ENCODE data around the gene PGAP3. TPM values are rescaled to one million over a fixed set of nuclear protein-coding genes. Genes with fewer than 3 reads are reported as not detected.
"Not testable (repeated sequence)": the region's sequence is repeated elsewhere in the genome, so short reads cannot be mapped to it uniquely, and the experiment has no call there.

PGAP3 gene
- total RNA-seq, 1 donor from 2014 or later: 17.1 TPM

GRCh38 chr17:39716073-39716818, 28.4 kb upstream of the PGAP3 start:
- no peak for DNase-seq (ENCODE audit: low read depth)

DNA sequence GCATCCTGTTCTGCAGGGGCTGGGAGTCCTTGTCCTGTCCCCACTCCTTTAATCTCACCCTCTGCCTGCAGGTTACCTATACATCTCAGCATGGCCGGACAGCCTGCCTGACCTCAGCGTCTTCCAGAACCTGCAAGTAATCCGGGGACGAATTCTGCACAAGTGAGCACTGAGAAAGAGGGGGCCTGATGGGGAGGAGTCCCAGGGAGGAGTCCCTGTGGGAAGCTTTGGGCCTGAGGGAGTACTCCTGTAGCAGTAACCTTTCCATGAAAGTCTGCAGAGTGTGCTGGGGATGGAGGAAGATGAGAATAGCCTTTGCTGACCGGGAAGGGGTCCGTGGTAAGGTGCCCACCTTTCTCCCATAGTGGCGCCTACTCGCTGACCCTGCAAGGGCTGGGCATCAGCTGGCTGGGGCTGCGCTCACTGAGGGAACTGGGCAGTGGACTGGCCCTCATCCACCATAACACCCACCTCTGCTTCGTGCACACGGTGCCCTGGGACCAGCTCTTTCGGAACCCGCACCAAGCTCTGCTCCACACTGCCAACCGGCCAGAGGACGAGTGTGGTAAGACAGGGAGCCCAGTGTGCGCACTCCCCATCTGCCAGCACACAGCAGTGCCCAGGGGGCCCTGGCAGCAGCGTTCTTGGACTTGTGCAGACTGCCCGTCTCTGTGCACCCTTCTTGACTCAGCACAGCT, 27.7 kb upstream of the PGAP3 start:
- no peak for DNase-seq (ENCODE audit: low read depth)

DNA sequence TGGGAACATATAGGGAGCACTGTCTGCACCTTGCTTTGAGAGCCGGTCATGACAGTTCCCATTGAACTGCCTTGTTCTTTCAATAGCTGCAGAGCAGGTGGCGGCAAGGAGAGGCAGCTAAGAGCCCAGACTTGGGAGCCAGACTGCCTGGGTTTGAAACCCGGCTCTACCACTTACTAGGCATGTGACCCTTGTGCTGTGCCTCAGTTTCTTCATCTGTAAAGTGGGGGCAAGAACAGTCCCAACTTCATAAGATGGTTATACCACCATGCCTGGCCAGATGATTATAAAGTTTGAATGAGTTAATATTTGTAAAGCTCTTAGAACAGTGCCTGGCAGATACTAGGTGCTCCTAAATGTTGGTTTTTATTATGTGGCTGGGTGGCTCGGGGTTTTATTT, 26.4 kb upstream of the PGAP3 start:
- DNase-seq (ENCODE audit: low read depth): no peak

DNA sequence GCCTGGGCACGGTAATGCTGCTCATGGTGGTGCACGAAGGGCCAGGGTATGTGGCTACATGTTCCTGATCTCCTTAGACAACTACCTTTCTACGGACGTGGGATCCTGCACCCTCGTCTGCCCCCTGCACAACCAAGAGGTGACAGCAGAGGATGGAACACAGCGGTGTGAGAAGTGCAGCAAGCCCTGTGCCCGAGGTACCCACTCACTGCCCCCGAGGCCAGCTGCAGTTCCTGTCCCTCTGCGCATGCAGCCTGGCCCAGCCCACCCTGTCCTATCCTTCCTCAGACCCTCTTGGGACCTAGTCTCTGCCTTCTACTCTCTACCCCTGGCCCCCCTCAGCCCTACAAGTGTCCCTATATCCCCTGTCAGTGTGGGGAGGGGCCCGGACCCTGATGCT, 24.0 kb upstream of the PGAP3 start:
- DNase-seq (ENCODE audit: low read depth): no peak

GRCh38 chr17:39711071-39711470, 23.2 kb upstream of the PGAP3 start:
- DNase-seq (ENCODE audit: low read depth): not testable (repeated sequence)

DNA sequence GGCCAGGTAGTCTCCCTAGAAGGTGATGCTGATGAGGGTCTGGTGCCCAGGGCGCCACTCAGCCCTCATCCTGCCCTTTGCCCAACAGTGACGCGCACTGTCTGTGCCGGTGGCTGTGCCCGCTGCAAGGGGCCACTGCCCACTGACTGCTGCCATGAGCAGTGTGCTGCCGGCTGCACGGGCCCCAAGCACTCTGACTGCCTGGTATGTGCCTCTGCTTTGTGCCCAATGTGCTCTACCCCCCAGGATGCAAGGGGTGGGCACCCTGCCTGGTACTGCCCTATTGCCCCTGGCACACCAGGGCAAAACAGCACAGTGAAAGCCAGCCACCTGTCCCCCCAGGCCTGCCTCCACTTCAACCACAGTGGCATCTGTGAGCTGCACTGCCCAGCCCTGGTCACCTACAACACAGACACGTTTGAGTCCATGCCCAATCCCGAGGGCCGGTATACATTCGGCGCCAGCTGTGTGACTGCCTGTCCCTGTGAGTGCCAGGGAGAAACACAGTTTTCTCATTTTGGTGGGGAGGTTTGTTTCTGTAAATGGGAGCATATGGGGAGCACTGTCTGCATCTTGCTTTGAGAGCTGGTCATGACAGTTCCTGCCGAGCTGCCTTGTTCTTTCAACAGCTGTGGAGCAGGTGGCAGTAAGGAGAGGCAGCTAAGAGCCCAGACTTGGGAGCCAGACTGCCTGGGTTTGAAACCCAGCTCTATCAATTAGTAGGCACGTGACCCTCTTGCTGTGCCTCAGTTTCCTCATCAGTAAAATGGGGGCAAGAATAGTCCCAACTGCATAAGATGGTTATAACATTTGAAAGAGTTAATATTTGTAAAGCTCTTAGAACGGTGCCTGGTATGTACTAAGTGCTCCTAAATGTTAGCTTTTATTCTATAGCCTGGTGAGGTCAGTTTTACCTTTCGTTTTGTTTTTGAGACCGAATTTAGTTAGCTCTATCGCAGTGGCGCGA, 22.4 kb upstream of the PGAP3 start:
- DNase-seq (ENCODE audit: low read depth): peak; percentile 71

DNA sequence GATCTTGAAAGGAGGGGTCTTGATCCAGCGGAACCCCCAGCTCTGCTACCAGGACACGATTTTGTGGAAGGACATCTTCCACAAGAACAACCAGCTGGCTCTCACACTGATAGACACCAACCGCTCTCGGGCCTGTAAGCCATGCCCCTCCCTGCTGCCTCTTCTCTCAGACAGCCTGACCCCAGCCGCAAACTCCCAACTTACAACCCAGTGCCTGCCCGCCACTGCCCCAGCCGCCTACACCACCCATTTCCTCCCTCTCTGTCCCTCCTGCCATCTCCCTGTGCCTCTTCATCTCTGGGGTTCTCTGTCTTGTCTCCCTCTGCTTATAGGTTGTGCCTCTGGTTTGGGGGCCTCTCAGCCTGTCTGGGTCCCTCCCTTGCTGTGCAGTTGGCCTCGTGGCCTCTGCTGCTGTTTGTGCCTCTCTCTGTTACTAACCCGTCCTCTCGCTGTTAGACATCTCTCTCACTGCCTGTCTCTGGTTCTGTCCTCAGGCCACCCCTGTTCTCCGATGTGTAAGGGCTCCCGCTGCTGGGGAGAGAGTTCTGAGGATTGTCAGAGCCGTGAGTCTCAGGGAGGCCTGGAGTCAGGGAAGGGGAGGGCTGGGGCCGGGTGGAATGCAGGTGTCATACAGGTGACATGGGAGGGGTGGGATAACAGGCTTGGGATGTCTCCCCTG, 21.6 kb upstream of the PGAP3 start:
- DNase-seq (ENCODE audit: low read depth): no peak

GRCh38 chr17:39706921-39707337, 19.1 kb upstream of the PGAP3 start:
- DNase-seq (ENCODE audit: low read depth): no peak

- DNase-seq (ENCODE audit: low read depth): no peak
These were observed 18.5 kb upstream of the PGAP3 start for GRCh38 chr17:39706383-39706782.

DNA sequence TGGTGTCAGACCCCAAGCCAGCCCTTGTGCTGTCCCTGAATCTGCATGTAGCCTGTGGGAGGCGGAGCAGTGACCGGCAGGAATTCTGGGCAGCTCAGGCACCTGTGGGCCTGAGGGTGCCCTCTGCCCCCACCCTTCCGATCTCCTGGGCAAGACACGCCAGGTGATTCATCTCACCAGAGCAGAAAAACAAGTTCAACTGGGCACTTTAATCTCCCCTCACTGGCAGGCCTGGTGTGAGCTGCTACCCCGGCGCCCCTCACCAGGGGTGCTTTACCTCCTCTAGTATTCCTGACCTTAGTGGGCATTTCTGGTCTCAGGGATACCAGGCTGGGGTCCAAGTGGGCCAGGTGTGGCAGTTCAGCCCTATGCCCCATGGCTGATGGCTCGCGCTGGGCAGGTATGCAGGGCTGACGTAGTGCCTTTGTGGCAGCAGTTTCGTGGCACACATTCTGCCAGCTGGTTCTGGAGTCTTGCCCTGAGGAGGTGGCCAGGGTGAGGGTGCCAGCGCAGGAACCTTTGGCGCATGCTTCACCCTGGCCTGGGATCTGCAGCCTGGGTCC, 18.0 kb upstream of the PGAP3 start:
- peak; percentile 54 for DNase-seq (ENCODE audit: low read depth)

DNA sequence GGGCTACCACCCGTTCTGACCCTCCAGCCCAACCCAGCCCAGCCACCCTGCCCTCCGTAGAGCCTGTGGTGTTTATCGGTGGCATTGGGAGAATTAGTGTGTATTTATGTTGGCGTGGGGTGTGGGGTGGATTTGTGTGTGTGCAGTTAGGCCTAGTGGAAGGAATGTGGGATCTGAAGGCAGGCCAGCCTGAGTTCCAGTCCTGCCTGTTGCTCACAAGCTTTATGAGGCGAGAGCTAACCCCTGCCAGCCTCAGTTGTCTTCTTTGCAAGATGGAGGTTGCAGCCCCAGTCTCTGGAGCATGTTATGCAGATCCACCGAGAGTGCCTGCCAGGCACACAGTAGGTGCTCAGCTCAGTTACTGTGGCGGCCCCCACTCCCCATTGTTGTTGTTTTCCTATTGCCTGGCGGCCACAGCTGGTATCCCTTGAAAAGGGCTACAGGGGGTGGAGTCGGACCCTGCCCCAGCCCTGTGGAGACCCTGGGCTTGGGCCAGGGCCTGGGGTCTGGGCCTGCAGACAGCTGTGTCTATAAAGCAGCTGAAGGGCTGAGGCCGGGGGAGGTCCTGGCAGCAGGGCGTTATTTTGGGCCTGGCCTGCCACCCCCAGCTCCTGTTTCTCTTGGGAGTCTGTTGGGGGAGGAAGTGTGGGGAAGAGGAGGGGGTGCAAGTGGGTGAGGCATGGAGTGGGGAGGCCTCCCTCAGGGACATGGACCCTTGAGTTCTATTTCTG, 17.1 kb upstream of the PGAP3 start:
- peak; percentile 81 for DNase-seq (ENCODE audit: low read depth)

- no peak for DNase-seq (ENCODE audit: low read depth)
These were observed 16.1 kb upstream of the PGAP3 start for GRCh38 chr17:39703913-39704312.

- peak; percentile 91 for DNase-seq (ENCODE audit: low read depth)
These were observed 15.3 kb upstream of the PGAP3 start for GRCh38 chr17:39702901-39703893.

GRCh38 chr17:39701784-39702422, 14.0 kb upstream of the PGAP3 start:
- no peak for DNase-seq (ENCODE audit: low read depth)

DNA sequence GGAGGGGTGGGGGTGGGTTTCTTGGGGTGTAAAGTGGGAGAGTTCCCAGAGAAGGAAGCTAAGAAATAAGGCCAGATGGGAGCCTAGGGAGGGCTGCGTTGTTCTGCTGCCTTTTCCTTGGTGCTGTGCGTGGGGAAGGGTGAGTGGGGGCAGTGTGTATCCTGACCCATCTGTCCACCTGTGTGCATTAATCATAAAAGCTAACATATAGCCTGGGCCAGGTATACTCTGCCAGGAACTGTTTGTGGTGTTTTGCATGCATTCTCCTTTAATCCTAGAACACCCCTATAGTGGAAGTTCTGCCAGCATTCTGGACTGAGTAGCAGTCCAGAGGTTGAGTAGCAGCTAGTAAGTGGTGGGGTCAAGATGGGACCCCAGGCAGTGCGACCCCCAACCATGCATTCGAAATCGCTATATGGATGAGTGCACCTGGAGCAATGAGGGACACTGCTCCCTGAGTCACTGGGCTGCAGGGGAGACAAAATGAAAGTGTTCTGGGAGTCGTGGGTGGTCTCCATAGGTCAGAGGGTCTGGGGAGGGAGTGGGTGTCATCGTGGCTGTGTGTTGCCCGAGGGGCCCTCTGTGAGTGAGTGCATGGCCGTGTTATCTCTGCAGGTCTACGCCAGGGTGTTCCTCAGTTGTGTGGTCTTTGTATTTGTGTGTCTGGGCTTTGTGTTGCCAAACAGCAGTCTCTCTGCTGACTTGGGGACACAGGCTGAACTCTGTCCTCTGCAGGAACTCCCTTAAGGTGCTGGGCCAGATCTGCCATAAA, 13.3 kb upstream of the PGAP3 start:
- DNase-seq (ENCODE audit: low read depth): no peak

DNA sequence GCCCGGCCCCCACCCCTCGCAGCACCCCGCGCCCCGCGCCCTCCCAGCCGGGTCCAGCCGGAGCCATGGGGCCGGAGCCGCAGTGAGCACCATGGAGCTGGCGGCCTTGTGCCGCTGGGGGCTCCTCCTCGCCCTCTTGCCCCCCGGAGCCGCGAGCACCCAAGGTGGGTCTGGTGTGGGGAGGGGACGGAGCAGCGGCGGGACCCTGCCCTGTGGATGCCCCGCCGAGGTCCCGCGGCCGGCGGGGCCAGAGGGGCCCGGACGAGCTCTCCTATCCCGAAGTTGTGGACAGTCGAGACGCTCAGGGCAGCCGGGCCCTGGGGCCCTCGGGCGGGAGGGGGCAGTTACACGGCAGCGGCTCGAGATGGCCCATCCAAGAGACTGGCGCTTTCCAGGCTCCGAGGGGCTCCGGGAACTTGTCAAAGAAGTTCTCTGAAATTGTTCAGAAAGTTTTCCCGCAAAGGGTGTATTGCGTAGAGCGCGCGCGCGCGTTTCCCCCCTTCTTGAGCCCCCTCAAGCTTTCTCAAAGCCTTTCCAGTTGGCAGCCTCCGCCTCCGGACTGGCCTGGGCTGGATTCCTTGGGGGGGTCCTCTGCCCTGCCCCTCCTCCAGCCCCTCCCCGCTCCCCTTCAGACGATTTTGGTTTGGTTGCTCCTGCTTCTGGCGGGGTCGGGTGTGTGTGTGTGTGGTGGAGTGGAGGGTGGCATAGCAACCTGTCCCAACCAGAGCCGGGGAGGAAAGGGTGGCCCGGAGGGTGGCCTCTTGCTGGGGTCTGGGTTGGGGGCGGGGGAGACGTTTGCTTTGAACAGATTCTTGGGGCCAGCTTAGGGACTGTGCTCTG, 12.5 kb upstream of the PGAP3 start:
- peak; percentile 43 for DNase-seq (ENCODE audit: low read depth)

GRCh38 chr17:39699818-39700147, 11.9 kb upstream of the PGAP3 start, which contains the start of gene ERBB2:
Gene ERBB2 (plus strand): TSS chr17:39700064. CDS start chr17:39700239, 175 bp downstream.
- DNase-seq (ENCODE audit: low read depth): peak; percentile 85

All from myocyte (in vitro differentiated cells).